Activated CD8-positive, alpha-beta memory T cell treated with anti-CD3 and anti-CD28 coated beads, Interleukin-2, amount 50 U/mL, for 24 hours (primary cell): ENCODE data around the gene ALDH1L1.
"Not testable (repeated sequence)": the region's sequence is repeated elsewhere in the genome, so short reads cannot be mapped to it uniquely, and the experiment has no call there.

ENCODE experiments used
- DNase-seq: peaks from one replicate; pipeline ENCODE4 v3.0.0-alpha.2; 2020; ENCODE audit errors: extremely low read depth

The ALDH1L1 gene

DNA sequence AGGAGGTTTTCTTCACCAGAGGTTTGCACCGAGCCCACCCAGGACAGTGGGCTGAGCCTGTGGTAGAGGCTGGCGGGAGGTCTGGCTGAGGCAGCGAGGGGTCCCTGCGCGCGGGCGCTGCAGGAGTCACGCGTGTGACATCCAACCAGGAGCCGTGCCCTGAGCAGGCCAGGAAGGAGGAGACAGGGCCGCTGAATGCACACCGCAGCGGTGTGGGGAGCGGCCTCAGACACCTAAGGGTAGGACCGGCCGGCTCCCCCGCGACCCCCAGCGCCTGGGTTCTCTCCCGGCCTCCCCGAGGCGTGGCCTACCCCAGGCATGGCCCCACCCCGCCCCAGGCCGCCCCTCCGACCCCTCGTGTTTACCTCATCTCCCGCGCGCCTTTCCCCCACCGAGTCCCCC lies 96.9 kb downstream of the ALDH1L1 start:
- no peak for DNase-seq

DNA sequence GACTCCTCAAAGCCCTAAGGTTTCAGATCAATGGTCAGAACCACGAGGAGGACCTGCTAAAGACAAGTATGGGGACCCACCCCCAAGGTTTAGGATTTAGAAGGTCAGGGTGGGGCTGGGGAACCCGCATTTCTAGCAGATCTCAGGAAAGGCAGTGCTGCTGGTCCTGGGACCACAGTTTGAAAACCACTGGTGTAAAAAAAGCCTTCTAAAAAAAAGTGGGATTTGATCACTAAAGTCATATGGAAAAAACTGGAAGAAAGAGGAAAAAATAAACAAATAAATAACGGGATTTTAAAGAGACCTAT lies 97.3 kb downstream of the ALDH1L1 start:
- no peak for DNase-seq

DNA sequence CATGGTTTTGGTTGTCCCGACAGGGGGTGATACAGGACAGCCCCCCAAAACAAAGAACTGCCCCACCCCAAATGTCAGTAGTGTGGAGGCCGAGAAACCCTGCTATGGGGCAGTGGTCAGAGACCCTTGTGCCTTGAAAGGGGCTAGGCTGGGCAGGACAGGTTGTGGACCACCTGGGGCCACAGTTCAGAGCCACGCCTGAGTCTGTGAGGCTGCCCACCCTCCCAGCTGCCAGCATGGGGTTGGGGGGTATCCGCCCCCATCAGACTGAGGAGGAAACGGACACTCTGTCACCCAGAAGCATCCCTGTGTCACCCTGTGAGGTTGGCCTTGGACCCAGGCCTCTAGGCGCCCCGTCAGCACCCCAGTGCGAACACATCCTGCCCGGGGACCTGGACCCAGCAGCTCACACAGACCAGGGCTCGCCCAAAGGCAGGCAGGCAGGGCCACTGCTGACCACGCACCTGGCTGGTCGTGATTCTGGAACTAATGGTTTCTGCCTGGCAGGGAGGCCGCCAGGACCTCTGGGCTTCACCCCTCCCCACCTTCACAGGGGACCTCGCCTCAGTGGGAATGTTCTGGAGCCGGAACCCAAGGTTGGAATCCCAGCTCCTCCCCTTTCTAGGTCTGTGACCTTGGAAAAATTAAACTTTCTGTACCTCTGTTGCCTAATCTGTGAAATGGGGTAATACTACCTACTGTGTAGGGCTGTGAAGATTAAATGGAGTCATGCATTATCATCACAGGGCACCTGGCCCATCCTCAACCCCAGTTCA lies 97.8 kb downstream of the ALDH1L1 start:
- no peak for DNase-seq

DNA sequence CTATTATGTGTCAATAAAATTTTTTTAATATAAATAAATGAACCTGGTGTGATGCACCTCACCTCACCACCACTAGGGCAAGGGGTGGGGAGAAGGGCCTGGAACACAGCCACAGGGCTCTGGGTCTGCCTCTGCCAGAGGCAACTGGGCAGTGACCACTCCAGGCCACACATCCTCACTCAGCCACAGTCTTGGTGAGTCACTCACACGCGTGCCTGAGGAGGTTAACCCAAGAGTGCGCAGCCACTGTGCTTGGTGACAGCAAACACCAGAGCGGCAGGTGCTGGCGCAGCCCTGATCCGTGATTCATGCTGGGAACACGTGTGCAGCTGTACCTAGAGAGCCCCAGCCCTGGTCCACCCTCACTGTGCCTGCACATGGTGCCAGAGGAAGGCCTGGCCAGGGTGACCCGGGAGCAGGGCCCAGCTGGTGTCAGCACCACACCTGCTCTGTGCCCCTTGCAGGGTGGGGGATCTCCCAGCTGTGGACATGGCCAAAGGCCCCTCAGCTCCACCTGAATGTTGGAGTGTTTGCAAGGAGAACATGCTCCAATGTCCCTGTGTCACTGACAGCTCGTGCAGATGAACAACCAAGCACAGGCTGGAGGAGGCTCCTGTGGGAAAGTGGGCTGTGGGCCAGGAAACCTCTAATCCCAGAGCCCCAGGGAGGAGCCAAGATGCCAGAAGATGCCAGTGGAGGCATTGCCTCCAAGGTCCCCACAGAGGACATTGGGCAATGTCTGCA lies 98.6 kb downstream of the ALDH1L1 start:
- DNase-seq = no peak

DNA sequence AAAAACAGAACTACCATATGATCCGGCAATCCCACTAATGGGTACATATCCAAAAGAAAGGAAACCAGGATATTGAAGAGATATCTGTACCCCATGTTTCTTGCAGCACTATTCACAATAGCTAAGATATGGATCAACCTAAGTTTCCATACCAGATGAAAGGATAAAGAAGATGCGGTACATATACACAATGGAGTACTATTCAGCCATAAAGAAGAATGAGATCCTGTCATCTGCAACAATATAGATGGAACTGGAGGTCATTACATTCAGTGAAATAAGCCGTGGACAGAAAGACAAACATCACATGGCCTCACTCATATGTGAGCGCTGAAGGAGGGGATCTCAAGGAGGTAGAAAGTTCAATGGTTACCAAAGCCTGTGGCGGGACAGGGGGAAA lies 99.4 kb downstream of the ALDH1L1 start:
- DNase-seq = no peak

DNA sequence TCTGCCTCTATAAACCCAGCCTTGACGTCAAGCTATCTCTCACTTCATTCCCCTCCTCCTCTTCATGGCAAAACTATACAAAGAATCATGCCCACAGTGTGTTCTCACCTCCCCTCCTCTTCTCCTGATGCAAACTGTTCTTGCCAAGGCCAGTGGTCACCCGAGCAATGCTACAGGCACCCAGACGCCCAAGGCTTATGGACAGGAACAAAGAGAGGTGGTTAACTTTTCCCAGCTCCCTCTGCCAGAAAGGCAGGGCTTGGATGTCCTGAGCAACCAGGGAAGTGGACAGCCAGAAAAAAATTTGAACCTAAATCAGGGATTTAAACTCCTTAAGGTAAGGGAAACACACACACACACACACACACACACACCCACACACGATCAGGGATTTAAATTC lies 101.5 kb downstream of the ALDH1L1 start:
- DNase-seq = no peak

DNA sequence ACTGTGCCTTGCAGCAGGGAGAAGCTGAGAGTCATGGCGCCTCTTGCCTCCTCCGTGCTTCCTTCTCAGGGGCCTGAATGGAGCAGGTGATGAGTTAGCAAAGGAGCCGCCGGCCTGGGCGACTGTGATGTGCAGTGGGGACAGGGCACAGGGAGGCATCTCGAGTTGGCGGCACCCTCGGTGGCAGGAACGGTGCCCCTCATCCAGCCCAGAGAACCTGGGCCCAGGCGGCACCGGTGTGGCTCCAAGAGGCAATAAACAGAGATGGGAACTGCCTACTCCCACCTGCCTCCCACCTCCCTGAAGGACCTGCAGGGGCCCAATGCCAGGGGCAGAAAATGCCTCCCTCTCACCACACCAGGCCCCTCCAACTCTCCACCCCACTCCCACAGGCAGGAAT lies 102.6 kb downstream of the ALDH1L1 start:
- no peak for DNase-seq

DNA sequence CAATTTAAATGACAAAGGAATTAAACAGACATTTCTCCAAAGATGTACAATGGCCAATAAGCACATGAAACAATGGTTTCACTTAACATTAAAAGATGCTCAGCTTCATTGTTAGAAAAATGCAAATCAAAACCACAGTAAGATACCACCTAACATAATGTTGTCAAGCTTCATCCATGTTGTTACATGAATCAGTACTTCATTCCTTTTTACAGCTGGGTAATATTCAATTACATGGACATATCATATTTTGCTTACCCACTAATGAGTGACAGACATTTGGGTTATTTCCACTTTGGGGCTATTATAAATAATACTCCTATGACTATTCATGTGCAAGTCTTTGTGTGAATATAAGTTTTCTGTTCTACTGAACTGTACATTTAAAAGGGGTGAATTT lies 104.2 kb downstream of the ALDH1L1 start:
- DNase-seq = no peak

DNA sequence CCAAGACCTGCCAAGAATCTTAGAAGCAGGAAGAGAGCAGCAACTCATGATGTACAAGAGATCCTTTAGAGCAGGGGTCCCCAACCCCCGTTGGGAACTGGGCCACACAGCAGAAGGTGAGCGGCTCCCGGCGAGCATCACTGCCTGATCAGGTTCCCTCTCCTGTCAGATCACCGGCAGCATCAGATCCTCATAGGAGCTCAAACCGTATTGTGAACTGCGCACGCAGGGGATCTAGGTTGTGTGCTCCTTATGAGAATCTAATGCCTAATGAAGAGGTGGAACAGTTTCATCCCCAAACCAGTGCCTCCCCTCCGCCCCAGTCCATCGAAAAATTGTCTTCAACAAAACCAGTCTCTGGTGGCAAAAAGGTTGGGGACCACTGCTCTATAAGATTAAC lies 110.2 kb downstream of the ALDH1L1 start:
- DNase-seq = no peak

DNA sequence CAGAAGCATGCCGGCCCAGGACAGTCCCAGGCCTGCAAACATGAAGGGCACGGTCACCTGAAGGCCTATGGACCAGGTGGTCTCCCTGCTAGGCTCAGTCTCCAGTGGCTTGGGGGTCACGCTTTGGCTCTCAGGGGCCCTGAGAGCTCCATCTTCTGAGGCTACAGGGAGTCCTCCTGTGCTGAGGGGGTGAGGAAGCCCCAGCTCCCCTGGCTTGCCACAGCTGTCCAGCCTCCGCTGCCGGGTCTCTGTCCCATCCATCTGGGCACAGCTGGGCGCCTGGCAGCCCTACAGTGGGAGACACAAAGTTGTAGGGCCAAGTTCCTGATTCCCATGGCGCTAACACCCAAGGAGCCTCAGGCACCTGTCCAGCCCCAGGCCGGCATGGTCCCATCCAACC lies 112.4 kb downstream of the ALDH1L1 start:
- DNase-seq = no peak

DNA sequence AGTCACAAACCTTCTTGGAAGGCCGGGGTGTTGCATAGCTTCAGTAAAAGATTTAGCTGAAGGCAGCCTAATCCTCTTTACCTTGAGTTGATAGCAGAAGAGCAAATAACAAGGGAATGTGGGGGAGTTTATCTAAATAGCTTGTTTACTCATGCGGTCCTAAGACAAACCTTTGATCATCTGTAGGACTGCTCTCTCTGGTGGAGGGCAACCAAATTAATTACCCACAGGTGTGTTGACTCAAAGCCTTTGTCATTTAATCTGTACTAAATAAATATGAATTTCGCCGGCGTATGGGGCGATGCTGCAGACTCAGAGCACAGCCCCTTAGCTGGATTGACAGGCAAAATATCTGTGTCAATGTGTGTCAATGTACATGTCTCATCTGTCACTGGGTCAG lies 113.7 kb downstream of the ALDH1L1 start:
- not testable (repeated sequence) for DNase-seq

DNA sequence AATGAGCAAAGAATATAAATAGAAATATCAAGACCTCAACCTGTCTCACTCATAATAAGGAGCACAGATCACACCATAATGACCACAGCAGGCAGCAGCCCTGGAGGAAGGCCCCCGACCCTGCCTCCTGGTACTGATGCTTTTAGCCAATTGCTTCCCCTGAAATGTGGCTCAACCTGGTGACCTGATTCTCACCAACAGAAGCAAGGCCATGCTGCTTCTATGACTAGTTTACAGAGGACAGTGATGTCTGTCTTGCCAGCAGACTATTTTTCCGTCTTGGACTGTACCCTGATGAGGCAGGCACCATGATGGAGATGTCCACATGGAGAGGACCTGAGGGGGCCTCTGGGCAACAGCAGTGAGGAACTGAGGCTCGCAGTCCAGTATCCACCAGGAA lies 114.5 kb downstream of the ALDH1L1 start:
- DNase-seq = no peak

DNA sequence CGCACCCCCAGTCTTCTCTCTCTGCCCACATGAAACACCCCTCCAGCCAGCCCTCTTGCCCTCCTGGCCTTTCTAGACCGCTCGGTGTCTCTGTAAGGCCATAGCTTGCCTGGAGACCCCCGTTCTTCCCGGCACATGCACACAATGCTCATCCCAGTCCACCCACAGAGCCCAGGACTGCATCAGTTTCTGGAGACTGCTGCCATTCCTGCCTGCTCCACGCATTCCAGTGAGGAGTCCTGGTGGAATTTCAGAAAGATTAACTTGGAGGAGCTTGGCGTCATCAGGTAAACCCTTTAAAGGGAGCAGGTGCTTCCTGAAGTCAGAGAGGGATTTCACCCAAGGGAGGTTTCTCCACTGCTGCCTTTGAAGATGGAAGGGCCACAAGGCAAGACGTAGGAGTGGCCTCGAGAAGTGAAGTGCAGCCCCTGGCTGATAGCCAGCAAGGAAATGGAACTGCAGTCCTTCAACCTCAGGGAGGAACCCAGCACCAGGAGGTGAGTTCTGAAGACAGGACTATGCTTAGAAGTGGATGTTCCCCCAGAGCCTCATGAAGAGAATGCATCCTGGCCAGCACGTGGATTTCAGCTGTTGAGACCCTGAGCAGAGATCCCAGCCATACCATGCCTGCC lies 115.6 kb downstream of the ALDH1L1 start:
- no peak for DNase-seq

DNA sequence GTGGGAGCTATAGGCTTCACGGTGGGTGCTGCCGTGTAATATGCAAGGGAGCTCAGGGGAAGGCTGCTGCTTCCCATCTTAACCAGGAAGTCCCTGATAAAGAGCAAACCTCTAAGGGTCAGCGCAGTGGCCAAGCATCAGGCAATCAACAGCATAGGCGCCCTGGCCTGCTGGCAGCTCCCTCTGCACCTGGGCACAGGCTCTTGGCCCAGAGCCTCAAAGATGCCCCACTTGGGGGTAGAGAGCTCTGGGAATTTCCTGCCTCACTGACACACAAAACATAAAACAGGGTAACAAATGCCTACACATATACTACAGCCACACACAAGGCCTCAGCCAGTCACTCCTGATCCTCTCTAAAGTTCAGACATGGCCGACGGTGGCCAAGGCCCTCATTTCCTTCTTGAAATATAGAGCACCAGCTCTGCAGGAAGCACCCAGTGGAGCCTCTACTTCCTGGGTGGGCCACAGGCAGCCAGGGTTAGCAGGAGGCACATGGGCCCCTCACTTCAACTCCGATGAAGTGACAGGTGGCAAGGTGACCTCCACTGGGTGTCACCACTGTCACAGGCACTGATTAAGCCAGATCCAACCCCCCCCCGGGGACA lies 116.9 kb downstream of the ALDH1L1 start:
- DNase-seq = no peak

DNA sequence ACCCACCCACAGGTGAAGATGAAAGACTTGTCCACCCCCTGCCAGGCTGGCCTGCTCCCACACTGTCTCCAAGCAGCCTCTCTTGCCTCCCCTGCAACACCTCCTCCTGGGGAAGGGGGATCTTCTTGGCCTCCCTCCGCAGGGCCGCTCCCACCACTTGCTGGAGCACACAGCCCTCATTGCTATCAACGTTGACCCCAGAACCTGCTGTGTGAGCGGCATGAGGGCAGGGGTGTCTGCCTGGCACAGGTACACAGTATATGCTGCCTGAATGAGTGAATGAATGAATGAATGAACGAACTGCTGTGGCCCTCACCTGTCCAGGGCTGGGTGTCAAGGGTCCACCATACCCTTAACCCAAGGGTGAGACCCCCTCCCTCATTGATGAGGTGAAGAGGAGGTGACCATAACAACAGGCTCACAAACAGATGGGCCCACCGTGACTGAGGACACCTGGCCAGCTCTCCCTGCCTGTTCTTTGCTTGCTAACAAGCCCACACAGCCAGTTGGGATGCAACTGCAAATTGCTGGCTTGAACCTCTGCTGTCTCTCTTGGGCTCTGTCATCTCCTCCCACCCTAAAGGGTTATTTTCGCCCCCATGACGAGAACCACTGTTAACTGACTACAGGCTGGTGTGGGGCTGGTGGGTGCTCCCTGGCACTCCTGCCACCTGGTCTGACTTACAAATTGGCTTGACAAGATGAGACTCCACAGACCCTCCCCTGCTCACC lies 118.9 kb downstream of the ALDH1L1 start:
- no peak for DNase-seq

DNA sequence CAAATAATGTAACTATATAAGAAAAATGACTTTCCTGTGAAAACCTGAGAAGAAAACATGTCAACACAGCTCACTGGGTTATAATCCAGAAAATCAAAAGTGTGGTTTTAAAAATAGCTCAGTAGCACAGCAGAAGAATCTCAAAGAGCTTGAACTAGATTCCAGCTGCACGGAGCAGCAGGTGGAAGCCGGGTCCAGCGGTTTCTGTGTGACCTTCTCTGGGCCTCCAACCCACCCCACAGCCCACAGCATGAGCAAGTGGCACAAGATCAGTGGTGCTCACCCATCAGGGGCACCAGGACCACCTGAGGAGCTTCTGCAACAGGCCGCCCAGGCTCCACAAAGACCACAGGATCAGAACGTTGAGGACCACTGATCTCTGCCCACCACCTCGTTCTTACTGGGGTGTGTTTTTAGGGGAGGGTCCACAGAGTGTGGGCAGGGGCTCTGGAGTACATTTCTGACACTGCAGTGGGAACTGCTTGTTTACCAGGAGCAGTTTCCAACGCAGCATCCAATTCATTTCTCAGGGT lies 119.7 kb downstream of the ALDH1L1 start:
- DNase-seq = no peak

DNA sequence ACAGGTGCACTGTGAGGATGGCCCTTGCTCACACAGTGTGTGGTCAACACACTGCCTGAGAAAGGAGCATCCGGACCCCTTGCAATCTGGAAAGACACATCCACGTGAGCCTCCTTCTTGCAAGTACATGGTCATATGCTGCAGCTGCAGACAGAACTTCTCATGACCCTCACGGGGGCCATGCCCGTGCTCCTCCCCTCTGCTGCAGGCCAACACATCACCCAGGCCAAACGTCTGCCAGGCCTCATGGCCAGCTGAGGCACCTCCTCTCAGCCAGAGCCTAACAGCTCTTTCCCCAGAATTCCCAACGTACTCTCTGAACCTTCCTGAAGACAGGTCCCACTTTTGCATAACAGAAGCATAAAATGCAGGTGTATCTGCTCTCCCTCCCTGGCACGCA lies 121.7 kb downstream of the ALDH1L1 start:
- no peak for DNase-seq

DNA sequence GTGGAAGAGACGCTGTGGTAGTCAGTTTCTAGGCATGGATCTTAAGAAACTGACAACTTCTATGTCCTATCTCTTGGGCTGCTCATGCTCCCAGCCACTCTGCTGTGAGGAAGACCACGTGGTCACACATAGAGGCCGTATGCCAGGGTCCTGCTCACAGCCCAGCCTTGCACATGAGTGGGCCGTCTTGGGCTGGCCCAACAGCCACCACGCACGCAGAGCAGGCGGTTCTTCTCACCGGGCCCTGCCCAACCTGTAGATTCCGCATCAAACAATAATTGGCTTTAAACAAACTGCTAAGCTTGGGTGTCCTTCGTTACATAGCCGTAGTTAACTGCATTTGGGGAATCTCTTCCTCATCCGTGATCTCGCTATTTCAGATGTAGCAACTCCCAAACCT lies 122.5 kb downstream of the ALDH1L1 start:
- no peak for DNase-seq

DNA sequence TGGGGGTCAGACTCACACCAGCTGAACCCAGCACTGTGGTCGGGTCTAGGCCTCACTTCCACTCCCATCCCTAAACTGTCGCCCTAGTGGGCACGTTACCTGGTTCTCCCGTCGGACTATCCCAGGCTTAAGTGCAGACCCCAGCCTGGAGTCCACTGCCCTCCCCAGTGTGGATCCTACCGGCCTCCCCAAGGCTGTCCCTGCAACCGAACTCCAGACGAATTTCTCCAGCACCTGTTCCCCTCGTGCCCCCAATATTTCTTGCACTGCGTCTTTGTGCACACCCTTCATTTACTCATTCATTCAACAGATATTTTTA lies 122.9 kb downstream of the ALDH1L1 start:
- DNase-seq = no peak

DNA sequence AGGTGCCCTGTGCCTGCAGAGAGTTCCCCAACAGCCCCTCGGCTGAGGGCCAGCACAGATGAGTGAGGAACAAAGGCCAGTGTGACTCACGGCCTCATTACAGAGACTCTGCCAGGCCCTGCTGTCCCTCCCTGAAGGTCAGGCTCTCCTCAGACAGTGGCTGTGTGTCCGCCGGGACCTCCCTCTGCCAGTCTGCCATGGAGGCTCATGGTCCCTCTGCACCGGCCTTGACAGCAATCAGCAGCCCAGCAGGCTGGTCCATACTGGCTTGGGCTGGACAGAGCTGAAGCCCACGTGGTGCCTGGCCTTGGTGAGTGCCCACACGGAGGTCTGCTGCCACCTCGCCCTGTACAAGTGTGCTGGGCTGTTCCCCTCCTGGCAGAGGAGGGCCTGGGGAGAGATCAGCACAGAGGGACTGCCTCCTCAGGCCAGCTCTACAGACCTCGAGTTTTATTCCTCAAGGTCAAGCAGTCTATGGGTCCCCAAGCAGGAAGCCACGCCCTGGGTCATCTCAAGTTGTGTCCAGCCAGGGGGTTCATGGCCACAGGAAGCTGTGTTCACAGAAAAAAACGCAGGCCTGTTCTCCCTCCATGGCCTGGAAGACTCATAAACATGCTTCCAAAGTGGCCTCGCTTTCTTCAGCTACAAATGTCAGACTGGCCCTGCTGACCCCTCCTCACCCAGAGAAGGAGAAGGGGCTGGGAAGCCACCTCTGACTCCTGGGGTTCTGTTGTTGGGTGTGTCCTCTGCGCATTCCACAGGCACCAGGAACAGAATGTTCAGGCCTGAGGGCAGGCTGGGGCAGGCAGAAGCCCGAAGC lies 123.5 kb downstream of the ALDH1L1 start:
- no peak for DNase-seq

DNA sequence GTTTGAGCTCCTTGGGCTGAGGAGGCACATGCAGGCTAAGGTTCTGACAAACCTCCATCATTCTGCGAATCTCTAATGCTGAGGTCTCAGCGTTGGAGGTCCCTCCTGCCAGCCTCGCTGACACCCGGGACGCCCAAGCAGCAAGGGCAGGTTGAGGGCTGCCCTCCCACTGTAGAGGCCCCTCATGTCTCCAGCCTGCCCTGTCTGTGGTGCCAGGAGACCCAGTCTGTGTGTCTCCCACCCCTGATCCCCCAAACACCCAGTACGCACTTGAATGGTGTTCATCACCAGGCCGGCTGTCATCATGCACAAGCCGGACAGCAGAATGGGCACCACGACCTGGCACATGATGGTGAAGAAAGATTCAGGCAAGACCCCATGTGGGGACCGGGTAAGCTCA lies 124.3 kb downstream of the ALDH1L1 start:
- DNase-seq = no peak
